ENCODE data around the gene PTHLH. TPM values are rescaled to one million over a fixed set of nuclear protein-coding genes. Genes with fewer than 3 reads are reported as not detected.

Gene PTHLH
- total and polyA plus RNA-seq, 2 donors (not counting 3 experiments of a cell fraction or from before 2014, with no cell fraction given): 0.60 to 0.65 TPM

DNA sequence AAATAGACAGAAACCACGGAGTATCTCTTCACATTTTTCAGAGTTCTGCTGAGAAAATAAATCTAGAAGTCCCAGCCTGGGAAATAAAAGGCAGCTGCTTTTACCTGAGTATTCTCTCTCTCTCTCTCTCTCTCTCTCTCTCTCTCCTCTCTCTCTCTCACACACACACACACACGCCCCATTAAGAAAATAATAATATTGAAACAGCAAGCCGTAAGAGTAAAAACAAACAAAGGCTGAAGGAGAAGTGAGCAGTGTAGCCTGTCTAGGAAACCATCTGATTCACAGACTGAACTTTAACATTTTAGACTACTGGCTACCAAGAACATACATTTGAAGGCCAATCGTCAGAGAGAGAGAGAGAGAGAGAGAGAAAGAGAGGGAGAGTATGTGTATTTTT lies 8.4 kb downstream of the PTHLH start:
- TF ChIP-seq JUN (IDR thresholded peaks at IDR 0.05; ENCODE audit: borderline replicate concordance, insufficient read depth, insufficient read length, low read depth) (no peak), MAX (IDR thresholded peaks at IDR 0.05; ENCODE audit: insufficient read depth, insufficient read length) (no peak), EZH2 (IDR thresholded peaks at IDR 0.05; ENCODE audit: borderline replicate concordance, low read depth, low read length, severe bottlenecking) (no peak), MYC (IDR thresholded peaks at IDR 0.05; ENCODE audit: low read depth, low read length) (no peak), FOS (IDR thresholded peaks at IDR 0.05; ENCODE audit: borderline replicate concordance, insufficient read depth, low read length) (no peak), GATA2 (IDR thresholded peaks at IDR 0.05; ENCODE audit: insufficient read depth, insufficient read length, low read depth, low read length) (no peak), POLR2A (IDR thresholded peaks at IDR 0.05; ENCODE audit: low read depth, low read length) (no peak)
- TF ChIP-seq, protein P1, sequence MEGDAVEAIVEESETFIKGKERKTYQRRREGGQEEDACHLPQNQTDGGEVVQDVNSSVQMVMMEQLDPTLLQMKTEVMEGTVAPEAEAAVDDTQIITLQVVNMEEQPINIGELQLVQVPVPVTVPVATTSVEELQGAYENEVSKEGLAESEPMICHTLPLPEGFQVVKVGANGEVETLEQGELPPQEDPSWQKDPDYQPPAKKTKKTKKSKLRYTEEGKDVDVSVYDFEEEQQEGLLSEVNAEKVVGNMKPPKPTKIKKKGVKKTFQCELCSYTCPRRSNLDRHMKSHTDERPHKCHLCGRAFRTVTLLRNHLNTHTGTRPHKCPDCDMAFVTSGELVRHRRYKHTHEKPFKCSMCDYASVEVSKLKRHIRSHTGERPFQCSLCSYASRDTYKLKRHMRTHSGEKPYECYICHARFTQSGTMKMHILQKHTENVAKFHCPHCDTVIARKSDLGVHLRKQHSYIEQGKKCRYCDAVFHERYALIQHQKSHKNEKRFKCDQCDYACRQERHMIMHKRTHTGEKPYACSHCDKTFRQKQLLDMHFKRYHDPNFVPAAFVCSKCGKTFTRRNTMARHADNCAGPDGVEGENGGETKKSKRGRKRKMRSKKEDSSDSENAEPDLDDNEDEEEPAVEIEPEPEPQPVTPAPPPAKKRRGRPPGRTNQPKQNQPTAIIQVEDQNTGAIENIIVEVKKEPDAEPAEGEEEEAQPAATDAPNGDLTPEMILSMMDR (IDR thresholded peaks at IDR 0.05; ENCODE audit: extremely low read depth in 1 of 2, insufficient read depth in 1 of 2, low read depth in 1 of 2, low read length in 2 of 2): no peak
- no peak overlapping the region for H3K4me3 ChIP-seq (replicated peaks in 1 of 3; ENCODE audit: insufficient read depth in 1 of 3, low read depth in 1 of 3, low read length in 3 of 3)

More for the DNA sequence above, 8.4 kb downstream of the PTHLH start:
- dilution Hi-C loops (cut with MboI; ENCODE audit: extremely low pct_ligation_motif_present, low sequenced_read_pairs): no loop called here
- Histone ChIP-seq H3K36me3 (ENCODE audit: control insufficient read depth in 2 of 2, extremely low read depth in 1 of 2, insufficient read depth in 2 of 2, low read length in 2 of 2) (no peaks in the 10 kb centered on the region), H4K20me1 (replicated peaks; ENCODE audit: control insufficient read depth, extremely low read depth, insufficient read depth, low read length) (no peaks in the 10 kb centered on the region), H3K4me1 (ENCODE audit: control insufficient read depth, extremely low read depth, insufficient read depth, low read length) (peaks cover 41% of the 10 kb centered on the region), H3K9ac (replicated peaks; ENCODE audit: extremely low read depth, insufficient read depth, low read length) (no peak overlapping the region), H3K9me1 (replicated peaks; ENCODE audit: control insufficient read depth, extremely low read depth, insufficient read depth, low read length) (no peaks in the 10 kb centered on the region), H3K27ac (ENCODE audit: insufficient read depth, low read depth, low read length) (no peak overlapping the region), H3K79me2 (ENCODE audit: control insufficient read depth, insufficient read depth, low read length) (no peaks in the 10 kb centered on the region), H3K9me3 (replicated peaks; ENCODE audit: control insufficient read depth, insufficient read depth, low read length) (no peaks in the 10 kb centered on the region), H2AFZ (ENCODE audit: low read depth, low read length) (peak overlapping the region; percentile 40), H3K27me3 (ENCODE audit: control insufficient read depth in 2 of 2, insufficient read depth in 2 of 2, low read length in 2 of 2) (no peaks in the 10 kb centered on the region), H3K4me2 (ENCODE audit: insufficient read depth, low read length) (no peak overlapping the region)
- FAIRE-seq: no peak
- peak; percentile 15 for DNase-seq (ENCODE audit: low read depth, low spot score)
- no TSS peak for BruUV-seq (replicated peaks)
- ChIA-PET CTCF (interaction anchor here (1.1 to 1.3 kb wide), 2 partner anchors 23 to 908 kb away, joined by 3 to 6 read pairs; no protein-coding TSS in a partner anchor), POLR2A (no interaction called here)
- intact Hi-C loops (cut with micrococcal nuclease): no loop called here
